Stimulated activated CD8-positive, alpha-beta memory T cell treated with anti-CD3 and anti-CD28 coated beads, Interleukin-4, amount 100 ng/mL, for 1 hour (primary cell): Measurements from ENCODE around the gene COX4I2.

Experiments used
- DNase-seq, 2 donors: peaks; one replicate each; pipeline ENCODE4 v3.0.0-alpha.2; 2020; ENCODE audit warnings: low read depth in 2 of 2, low spot score in 1 of 2

COX4I2 gene

GRCh38 chr20:31693987-31694661 lies 56.4 kb downstream of the COX4I2 start:
- no peak for DNase-seq
